Measurements from ENCODE around the gene DAGLA.
A peak's percentile ranks its signal among the peaks of the same experiment; 100 is the strongest.

The DAGLA gene

GRCh38 chr11:61783717-61784505, 103.7 kb downstream of the DAGLA start:
- no peak for DNase-seq

DNA sequence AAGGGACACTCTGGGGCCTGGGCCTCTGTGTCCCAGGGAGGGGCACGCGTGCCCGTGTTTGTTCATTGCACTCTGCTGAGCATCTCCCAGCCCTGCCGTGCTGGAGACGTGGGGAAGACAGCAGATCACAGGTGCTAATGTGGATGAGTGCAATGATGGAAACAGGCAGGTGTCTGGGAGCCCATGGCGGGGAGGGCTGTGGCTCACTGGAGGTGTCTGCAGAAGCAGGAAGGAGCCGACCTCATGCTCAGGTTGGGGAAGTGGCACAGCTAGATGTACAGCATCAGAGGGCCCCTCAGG, 104.3 kb downstream of the DAGLA start:
- no peak for DNase-seq

DNA sequence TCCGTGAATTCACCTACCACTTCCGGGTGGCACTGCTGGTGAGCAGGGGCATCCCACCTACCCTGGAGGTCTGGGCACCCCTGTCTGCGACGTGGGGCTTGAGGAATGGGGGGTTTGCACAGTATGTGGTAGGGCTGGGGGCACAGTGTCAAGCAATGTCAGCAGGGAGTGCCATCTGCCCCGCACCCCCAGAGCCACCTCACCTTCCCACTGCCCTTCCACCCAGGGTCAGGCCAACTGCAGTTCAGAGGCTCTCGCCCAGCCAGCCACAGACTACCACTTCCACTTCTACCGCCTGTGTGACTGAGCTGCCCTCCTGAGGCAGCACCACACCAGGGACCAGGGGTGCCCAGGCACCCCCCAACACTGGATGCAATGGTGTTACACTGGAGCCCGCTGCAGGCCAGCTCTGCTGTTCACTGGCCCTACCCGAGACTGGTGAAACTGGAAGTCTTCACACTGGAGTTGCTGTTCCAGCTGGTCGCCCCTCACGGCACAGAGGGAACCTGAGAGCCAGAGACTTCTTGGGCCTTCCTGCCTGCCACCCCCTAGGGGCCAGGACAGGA, 105.7 kb downstream of the DAGLA start:
- DNase-seq = no peak

- peak; percentile 12 to 44 for DNase-seq
Measured at GRCh38 chr11:61787928-61788491, 107.8 kb downstream of the DAGLA start.

DNA sequence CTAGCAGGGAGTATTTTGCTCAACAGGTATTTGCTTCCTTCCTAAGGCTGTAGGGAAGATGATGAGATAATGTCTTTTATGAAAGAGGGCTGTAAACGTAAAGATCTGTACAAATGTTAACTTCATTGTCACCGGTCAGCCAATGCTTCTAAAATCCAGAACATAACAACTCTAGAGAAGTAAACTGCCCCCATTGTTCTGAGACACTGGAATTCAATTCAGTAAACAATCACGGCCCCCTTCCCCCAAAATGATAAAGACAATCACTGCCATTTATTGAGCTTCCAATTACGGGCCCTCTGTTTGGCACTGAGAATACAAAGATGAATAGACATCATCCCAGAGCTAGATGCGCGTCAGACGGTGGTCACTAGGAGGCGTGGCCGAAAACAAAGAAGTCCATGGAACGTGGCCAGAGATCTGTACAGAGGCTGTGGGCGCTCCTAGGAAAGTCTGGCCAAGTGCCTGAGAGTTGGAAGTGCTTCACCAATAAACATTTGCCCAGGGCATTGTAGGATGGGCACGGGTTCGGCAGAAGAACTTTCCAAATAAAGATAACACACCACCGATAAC, 111.6 kb downstream of the DAGLA start:
- DNase-seq = peak; percentile 65 to 77

DNA sequence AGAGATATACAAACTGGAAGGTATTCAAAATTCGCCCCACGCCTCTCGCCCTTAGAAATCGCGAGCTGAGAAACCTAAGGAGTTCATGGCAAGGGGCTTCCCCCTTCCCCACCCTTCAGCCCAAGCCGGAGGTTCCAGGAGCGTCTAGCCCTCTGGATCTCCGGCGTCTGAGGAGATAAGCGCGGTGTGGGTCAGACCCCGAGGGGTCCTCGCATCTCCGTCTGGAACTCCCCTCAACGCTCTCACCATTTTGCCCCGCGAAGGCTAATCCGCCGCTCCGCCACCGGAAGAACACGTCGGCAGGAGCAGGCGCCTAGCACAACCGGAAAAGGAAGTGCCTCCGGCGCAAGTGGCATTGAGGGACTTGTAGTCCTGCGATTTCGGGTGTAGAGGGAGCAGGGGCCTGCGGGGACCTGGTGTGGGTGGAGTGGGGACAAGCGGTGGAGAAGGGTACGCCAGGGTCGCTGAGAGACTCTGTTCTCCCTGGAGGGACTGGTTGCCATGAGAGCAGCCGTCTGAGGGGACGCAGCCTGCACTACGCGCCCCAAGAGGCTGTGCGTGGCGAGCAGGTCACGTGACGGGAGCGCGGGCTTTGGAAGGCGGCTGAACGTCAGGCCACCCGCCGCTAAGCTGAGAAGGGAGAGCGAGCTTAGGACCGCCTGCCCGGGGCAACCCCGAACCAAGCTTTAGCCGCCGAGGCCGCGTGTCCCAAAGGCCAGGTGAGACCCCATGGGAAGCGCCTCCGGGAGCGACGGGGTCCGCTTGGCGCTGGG, 112.3 kb downstream of the DAGLA start, which contains the start of the genes FEN1 and TMEM258:
TSS of gene FEN1 (plus strand) at position 602 of the 773 bp plus-strand sequence. CDS start 2,451 bp downstream, outside the sequence.
TSS of gene TMEM258 (minus strand) at position 290 of the 773 bp plus-strand sequence. CDS start at position 249, 41 bp downstream.
- peak; percentile 83 to 84 for DNase-seq

DNA sequence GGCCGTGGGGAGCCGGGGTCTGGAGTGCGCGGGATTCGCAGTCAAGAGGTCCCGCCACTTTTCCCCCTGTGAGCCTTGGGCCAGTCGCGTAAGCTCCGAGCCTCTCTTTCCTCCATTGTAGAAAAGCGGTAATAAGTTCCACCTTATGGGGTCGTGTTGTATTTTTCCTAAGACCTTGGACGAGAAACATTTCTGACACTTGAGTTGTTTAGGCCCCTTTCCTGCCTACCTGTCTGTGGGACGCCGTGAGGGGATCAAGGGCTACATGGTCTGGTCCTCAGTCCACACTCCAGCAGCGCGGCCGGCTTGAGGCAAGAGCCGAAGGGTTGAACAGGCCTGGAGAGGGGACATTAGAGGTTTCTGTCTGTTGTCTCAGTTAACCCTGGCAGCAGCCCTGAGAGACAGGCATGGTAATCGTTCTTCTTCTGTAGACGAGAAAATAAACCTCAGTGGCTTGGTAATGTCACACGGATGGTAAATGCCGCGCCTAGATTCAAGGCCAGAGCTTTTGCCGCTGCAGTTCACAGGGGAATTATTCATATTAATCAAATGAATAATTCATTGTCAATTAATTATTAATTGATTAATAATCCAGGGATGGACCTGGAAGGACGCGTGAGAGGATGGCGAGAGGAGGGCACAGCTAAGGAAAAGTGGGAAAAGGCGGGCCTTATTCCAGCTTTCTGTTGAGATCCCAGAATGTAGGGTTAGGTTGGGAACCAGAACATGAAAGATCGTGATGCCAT, 113.1 kb downstream of the DAGLA start:
- no peak for DNase-seq

DNA sequence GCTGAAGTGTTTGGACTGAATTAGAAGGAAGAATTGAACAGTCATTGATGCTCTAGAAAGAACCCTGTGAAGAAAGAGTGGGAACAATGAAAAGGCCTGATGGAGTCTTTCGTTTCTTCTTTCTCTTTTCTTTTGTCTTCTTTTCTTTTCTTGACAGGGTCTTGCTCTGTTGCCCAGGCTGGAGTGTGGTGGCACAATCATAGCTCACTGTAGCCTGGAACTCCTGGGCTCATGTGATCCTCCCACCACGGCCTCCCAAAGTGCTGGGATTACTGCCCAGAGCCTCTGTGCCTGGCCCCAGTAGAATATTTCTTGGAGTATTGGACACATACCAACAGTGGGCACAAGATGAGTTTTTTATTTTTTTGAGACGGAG, 113.6 kb downstream of the DAGLA start:
- DNase-seq = no peak

GRCh38 chr11:61794579-61794978, 114.4 kb downstream of the DAGLA start:
- no peak for DNase-seq

DNA sequence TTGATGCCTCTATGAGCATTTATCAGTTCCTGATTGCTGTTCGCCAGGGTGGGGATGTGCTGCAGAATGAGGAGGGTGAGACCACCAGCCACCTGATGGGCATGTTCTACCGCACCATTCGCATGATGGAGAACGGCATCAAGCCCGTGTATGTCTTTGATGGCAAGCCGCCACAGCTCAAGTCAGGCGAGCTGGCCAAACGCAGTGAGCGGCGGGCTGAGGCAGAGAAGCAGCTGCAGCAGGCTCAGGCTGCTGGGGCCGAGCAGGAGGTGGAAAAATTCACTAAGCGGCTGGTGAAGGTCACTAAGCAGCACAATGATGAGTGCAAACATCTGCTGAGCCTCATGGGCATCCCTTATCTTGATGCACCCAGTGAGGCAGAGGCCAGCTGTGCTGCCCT, 115.3 kb downstream of the DAGLA start:
- no peak for DNase-seq

DNA sequence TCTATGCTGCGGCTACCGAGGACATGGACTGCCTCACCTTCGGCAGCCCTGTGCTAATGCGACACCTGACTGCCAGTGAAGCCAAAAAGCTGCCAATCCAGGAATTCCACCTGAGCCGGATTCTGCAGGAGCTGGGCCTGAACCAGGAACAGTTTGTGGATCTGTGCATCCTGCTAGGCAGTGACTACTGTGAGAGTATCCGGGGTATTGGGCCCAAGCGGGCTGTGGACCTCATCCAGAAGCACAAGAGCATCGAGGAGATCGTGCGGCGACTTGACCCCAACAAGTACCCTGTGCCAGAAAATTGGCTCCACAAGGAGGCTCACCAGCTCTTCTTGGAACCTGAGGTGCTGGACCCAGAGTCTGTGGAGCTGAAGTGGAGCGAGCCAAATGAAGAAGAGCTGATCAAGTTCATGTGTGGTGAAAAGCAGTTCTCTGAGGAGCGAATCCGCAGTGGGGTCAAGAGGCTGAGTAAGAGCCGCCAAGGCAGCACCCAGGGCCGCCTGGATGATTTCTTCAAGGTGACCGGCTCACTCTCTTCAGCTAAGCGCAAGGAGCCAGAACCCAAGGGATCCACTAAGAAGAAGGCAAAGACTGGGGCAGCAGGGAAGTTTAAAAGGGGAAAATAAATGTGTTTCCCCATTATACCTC, 115.8 kb downstream of the DAGLA start:
- no peak for DNase-seq
